RKO (cell line): ENCODE results near the gene CNOT6.

Experiments
- DNase-seq: peaks from one replicate; pipeline ENCODE4 v3.0.0-alpha.2; 2016; ENCODE audit warnings: low spot score

Gene CNOT6

GRCh38 chr5:180580681-180581080 is 86.5 kb downstream of the CNOT6 start:
- DNase-seq: no peak

DNA sequence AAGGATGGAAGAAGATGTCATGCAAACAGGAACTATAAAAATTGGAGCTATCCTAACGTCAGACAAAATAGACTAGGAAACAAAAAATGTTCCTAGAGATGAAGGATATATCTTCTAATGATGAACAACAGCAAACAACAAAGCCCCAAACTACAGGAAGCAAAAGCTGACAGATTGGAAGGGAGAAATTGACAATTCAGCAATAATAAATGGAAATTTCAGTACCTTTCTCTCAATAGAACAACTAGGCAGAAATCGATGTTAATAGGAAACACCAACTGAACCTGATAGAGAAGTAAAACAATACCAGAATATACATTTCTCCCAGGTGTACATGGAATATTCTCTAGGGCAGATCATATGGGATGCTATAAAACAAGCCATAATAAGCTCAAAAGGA is 89.6 kb downstream of the CNOT6 start:
- DNase-seq: no peak

DNA sequence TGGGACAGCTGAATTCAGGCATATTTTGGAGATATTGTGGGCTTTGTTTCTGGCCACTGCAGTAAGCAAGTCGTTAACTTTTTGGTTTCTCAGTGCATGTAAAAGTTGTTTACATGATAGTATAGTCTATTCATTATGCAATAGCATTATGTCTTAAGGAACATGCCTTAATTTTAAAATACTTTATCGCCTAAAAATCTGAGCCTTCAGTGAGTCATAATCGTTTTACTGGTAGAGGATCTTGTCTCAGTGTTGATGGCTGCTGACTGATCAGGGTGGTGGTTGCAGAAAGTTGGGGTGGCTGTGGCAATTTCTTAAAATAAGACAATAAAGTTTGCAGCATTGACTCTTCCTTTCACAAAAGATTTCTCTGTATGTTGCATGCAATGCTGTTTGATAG is 92.0 kb downstream of the CNOT6 start:
- DNase-seq: no peak

- DNase-seq: no peak
These were observed 92.7 kb downstream of the CNOT6 start for GRCh38 chr5:180586870-180587269.

DNA sequence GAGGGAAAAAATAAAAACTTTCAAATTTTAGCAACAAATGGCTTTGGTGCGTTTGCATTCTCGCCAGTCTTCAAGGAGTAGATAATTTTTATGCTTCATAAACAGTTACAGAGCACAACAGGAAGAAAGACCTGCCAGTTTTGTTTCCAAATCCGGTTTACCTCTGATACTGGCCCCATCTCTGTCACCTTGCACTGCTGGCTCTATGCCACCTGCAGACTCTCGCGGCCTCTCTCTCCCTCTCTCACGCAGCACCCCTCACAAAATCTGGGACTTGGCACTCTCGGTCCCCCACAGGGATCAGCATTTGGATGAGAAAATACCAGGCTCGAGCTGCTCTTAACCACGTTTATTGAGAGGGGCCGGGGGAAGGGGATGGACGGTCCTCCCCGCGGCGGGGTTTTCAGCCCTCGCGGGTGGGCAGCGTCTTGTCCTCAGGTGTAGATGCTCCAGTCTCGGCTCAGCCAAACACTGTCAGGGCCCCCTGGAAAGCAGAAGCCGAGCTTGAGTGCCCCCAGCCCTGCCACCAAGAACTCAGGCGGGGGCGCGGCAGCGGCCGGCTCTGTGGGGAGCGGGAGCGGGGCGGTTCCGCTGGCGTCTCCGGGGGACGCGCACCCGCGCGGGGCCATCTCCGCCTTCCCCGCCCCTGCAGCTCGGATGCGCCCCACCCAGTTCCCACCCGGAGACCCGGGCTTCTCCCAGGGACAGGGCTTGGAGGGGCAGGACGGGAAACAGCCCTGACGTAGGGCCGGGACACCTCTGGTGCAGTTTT is 95.8 kb downstream of the CNOT6 start:
- DNase-seq: no peak

GRCh38 chr5:180590543-180591310 is 96.5 kb downstream of the CNOT6 start:
- DNase-seq: no peak

- DNase-seq: no peak
These were observed 97.2 kb downstream of the CNOT6 start, which contains the start of gene SCGB3A1 for GRCh38 chr5:180591311-180591887. Gene SCGB3A1 (minus strand): TSS chr5:180591499. CDS start chr5:180591462, 37 bp downstream.

DNA sequence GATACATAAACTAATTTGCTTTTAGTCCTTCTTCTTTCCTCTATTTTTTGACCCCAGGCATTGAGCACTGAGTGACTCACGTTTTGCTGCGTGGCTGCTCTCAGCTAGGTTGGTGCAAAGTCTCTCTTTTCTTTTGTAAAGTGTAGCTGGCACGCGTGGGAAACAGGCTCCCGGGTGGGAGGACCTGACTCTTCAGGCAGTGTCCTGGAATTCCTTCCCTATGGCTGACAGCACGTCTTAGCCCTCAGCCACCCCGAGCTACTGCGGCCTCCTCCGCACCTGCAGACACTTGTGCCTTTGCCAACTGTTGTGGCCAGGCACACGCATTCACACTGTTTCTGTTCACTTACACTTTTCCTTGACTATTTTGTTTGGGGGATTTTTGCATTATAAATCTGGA is 98.0 kb downstream of the CNOT6 start:
- no peak for DNase-seq

DNA sequence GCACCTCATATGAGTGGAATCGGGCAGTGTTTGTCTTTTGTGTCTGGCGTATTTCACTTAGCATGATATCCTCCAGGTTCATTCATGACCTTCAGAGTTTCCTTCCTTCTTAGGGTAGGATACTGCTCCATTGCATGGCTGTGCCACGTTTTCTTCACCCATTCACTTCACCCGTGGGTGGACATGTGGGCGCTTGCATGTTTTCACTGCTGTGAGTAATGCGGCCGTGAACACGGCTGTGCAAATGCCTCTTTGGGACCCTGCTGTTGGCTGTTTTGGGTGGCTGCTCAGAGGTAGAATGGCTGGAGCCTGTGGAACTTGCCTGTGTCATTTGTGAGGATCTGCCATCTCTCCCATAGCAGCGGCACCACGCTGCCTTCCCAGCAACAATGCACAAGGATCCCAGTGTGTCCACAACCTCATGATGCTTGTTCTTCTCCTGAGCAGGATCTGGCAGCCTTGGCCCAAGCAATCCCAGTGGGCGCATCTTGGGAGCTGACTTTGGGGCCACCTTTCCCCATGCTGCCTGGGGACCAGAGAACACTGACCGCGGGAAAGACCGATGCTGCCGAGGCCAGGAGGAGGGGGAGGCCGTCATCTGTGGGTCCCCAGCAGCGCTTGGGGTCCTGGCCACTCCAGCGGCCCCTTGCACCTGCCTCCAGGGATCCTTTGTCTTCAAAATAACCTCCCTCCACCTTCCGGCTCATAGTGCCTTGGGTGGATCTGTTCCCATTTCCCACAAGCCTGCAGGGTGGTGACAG is 99.4 kb downstream of the CNOT6 start:
- DNase-seq: no peak

DNA sequence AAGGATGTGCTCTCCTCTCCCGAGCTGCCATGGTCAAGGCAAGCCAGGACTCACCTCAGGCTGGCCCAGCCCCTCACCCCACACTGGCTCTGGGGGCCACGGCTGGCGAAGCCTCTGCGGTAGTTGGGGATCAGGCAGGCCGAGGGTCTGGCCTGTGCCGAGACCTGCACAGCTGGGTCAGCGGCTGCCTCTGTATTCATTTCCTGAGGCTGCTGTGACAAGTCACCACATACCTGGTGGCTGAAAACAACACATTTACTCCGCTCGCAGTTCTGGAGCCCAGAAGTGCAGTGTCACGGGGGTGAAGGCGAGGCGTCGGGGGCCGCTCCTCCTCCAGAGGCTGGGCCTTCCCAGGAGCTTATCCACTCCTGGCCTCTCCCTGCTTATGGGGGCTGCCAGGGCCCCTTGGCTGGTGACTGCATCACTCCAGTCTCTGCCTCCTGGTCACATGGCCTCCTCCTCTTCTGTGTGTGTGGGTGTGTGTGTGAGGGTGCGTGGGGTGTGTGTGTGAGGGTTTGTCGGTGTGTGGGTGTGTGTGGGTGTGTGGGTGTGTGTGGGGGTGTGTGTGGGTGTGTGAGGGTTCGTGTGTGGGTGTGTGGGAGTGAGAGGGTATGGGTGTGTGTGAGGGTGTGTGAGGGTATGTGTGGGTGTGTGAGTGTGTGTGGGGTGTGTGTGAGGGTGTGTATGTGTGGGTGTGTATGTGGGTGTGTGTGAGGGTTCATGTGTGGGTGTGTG is 100.3 kb downstream of the CNOT6 start:
- DNase-seq: no peak

GRCh38 chr5:180595046-180595379 is 100.8 kb downstream of the CNOT6 start:
- DNase-seq: no peak

GRCh38 chr5:180595381-180596114 is 101.4 kb downstream of the CNOT6 start:
- DNase-seq: no peak

- DNase-seq: no peak
These were observed 102.0 kb downstream of the CNOT6 start for GRCh38 chr5:180596115-180596667.

- DNase-seq: no peak
These were observed 102.6 kb downstream of the CNOT6 start for GRCh38 chr5:180596668-180597231.

- no peak for DNase-seq
These were observed 104.1 kb downstream of the CNOT6 start for GRCh38 chr5:180598316-180598701.

DNA sequence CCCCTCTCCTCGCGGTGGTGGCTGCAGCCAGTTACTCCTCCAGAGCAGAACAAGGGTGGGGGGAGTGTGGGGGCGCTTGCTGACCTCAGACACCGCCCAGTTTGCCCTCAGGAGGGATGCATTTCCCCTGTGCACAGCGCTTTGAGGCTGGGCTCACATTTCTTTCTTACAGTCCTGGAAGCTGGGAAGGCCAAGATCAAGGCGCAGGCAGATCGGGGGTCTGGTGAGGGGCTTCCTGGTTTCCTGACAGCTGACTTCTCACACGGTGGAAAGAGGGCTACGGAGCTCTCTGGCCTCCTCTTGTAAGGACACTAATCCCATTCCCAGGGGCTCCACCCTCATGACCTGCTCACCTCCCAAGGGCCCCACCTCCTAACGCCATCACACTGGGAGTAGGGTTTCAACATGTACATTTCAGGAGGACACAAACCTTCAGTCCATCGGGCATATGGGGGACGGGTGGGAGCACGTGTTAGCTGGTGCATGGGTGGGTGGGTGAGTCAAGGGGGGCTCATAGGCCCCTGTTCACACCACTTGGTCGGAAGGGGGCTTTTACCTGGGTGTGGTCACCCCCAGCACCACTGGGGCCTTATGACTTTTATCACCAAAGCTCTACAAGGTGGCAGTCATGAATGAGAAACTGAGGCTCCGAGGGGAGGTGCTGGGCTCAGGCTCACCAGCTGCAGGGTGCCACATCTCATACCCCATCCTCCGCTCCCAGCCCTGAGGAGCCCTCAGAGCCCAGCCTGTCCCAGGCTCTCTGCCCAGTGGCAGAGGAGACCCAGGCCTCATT is 104.8 kb downstream of the CNOT6 start:
- no peak for DNase-seq

GRCh38 chr5:180599590-180599914 is 105.4 kb downstream of the CNOT6 start:
- no peak for DNase-seq

- no peak for DNase-seq
These were observed 105.9 kb downstream of the CNOT6 start for GRCh38 chr5:180599981-180600553.

- no peak for DNase-seq
These were observed 106.4 kb downstream of the CNOT6 start for GRCh38 chr5:180600554-180601041.
